Measurements from ENCODE around the gene PRPSAP2. TPM values are rescaled to one million over a fixed set of nuclear protein-coding genes. Genes with fewer than 3 reads are reported as not detected.

Gene PRPSAP2
- total and polyA plus RNA-seq, 7 donors = 23.6 to 45.7 (median 30.0) TPM

GRCh38 chr17:18850679-18851078 is 7.3 kb upstream of the PRPSAP2 start:
- H3K27ac ChIP-seq = no peak overlapping the region
- no peaks in the 10 kb centered on the region for H3K27me3 ChIP-seq
- H3K4me1 ChIP-seq = peaks cover 0 to 6% (median 6%) of the 10 kb centered on the region in 4 donors
- no peak for DNase-seq
- intact Hi-C loops (cut with DNase I) = no loop called here
- no peak overlapping the region for H3K4me3 ChIP-seq
- TF ChIP-seq POLR2A (IDR thresholded peaks at IDR 0.05) = no peak
- no peak for TF ChIP-seq EP300 (IDR thresholded peaks at IDR 0.05)
- no peak for TF ChIP-seq CTCF (IDR thresholded peaks at IDR 0.05)
- no peak for TF ChIP-seq POLR2AphosphoS5 (IDR thresholded peaks at IDR 0.05)
- 74 to 76% methylated on average over 1 of the region's 1 CpG for WGBS, 2 donors
- H3K9me3 ChIP-seq = no peaks in the 10 kb centered on the region
- H3K36me3 ChIP-seq = no peaks in the 10 kb centered on the region

- Histone ChIP-seq H3K9me3 (no peaks in the 10 kb centered on the region), H3K27me3 (no peaks in the 10 kb centered on the region), H3K4me1 (peaks cover 0 to 8% (median 7%) of the 10 kb centered on the region in 4 donors), H3K27ac (no peak overlapping the region), H3K36me3 (no peaks in the 10 kb centered on the region), H3K4me3 (no peak overlapping the region)
- no peak for DNase-seq
- 41 to 68% methylated on average over 3 of the region's 3 CpGs for WGBS, 2 donors
- TF ChIP-seq POLR2A (IDR thresholded peaks at IDR 0.05) (no peak), CTCF (IDR thresholded peaks at IDR 0.05) (no peak), EP300 (IDR thresholded peaks at IDR 0.05) (no peak), POLR2AphosphoS5 (IDR thresholded peaks at IDR 0.05) (no peak)
- intact Hi-C loops (cut with DNase I) = no loop called here
Observed at GRCh38 chr17:18851201-18851600, 6.7 kb upstream of the PRPSAP2 start.

- Histone ChIP-seq H3K4me1 (peaks cover 0 to 38% (median 25%) of the 10 kb centered on the region in 4 donors), H3K9me3 (no peaks in the 10 kb centered on the region), H3K36me3 (no peaks in the 10 kb centered on the region), H3K27ac (peak overlapping the region in 1 of 4 donors; percentile 95), H3K27me3 (no peaks in the 10 kb centered on the region), H3K4me3 (peak overlapping the region in 1 of 4 donors; percentile 54)
- intact Hi-C loops (cut with DNase I) = no loop called here
- no peak for DNase-seq
- no peak for TF ChIP-seq POLR2A (IDR thresholded peaks at IDR 0.05)
- TF ChIP-seq POLR2AphosphoS5 (IDR thresholded peaks at IDR 0.05) = no peak
- no peak for TF ChIP-seq EP300 (IDR thresholded peaks at IDR 0.05)
- no peak for TF ChIP-seq CTCF (IDR thresholded peaks at IDR 0.05)
- WGBS, 2 donors = 88 to 93% methylated on average over 7 of the region's 7 CpGs
Observed at GRCh38 chr17:18854956-18855355, 3.0 kb upstream of the PRPSAP2 start.

- 0 to 1% methylated on average over 29 of the region's 29 CpGs for WGBS, 2 donors
- Histone ChIP-seq H3K4me3 (peak overlapping the region; percentile 26 to 55 (median 48)), H3K9me3 (no peaks in the 10 kb centered on the region), H3K27me3 (no peaks in the 10 kb centered on the region), H3K27ac (peak overlapping the region; percentile 94 to 97 (median 96)), H3K36me3 (no peaks in the 10 kb centered on the region), H3K4me1 (peaks cover 0 to 41% (median 25%) of the 10 kb centered on the region in 4 donors)
- peak; percentile 96 to 99 (median 97) for TF ChIP-seq POLR2AphosphoS5 (IDR thresholded peaks at IDR 0.05)
- TF ChIP-seq EP300 (IDR thresholded peaks at IDR 0.05) = no peak
- TF ChIP-seq POLR2A (IDR thresholded peaks at IDR 0.05) = peak; percentile 87 to 88
- no peak for TF ChIP-seq CTCF (IDR thresholded peaks at IDR 0.05)
- peak; percentile 98 for DNase-seq
- intact Hi-C loops (cut with DNase I) = no loop called here
Observed at GRCh38 chr17:18855831-18856569, 1.9 kb upstream of the PRPSAP2 start.

Measured in sigmoid colon (tissue), 7 donors.